ENCODE data around the gene XPO4.

The XPO4 gene

DNA sequence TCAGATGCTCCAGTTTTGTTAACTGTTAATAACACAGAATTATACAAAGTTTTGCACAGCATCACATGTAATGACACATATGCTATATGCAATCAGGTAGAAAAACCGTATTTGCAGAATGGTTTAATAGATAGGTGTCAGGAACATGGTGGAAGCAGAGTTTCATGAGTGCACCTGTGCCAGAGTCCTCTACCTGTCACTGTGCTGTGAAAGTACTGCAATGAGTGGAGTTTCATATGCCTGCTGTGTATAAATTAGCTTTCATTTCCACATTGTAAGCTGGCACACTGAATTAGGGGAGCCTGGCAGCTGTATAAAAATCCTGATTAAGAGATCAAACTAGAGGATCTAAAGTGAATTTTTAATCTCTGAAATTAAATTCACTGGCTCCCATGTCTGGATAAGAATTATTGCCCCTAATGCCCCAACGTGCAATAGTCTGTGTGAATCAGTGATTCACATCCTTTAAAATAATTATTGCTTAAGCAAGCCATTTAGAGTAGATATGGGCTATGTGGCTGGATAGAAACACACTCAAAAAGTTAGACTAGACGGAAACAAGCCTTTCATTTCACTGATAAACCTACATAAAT is 120.3 kb downstream of the XPO4 start:
- DNase-seq (ENCODE audit: low spot score): peak; percentile 12
- TF ChIP-seq, protein P1, sequence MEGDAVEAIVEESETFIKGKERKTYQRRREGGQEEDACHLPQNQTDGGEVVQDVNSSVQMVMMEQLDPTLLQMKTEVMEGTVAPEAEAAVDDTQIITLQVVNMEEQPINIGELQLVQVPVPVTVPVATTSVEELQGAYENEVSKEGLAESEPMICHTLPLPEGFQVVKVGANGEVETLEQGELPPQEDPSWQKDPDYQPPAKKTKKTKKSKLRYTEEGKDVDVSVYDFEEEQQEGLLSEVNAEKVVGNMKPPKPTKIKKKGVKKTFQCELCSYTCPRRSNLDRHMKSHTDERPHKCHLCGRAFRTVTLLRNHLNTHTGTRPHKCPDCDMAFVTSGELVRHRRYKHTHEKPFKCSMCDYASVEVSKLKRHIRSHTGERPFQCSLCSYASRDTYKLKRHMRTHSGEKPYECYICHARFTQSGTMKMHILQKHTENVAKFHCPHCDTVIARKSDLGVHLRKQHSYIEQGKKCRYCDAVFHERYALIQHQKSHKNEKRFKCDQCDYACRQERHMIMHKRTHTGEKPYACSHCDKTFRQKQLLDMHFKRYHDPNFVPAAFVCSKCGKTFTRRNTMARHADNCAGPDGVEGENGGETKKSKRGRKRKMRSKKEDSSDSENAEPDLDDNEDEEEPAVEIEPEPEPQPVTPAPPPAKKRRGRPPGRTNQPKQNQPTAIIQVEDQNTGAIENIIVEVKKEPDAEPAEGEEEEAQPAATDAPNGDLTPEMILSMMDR (IDR thresholded peaks at IDR 0.05; ENCODE audit: extremely low read depth, insufficient read depth, missing control alignments): no peak
- in situ Hi-C loops (cut with MboI; ENCODE audit: low pct_unique_long_range_greater_than_20kb, low sequenced_read_pairs, unreplicated experiment): no loop called here

DNA sequence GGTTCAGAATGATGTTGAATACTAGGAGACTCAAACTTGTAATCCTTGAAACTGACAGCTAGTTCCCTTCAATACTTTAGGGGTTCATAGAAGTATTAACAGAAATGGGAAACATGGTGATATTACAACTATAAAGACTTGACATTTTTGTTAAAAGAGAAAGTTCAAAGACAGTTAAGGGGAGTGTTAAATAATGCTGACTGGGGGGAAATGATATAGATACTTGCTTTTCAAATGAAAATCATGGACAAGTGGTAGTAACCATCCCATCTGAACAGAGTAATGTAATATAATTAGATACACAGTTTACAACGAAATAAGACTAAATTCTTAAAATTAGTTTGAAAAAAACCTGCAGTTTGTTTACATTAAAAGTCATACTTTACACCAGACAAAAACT is 122.2 kb downstream of the XPO4 start:
- in situ Hi-C loops (cut with MboI; ENCODE audit: low pct_unique_long_range_greater_than_20kb, low sequenced_read_pairs, unreplicated experiment): no loop called here
- TF ChIP-seq, protein P1 (IDR thresholded peaks at IDR 0.05; ENCODE audit: extremely low read depth, insufficient read depth, missing control alignments): no peak

DNA sequence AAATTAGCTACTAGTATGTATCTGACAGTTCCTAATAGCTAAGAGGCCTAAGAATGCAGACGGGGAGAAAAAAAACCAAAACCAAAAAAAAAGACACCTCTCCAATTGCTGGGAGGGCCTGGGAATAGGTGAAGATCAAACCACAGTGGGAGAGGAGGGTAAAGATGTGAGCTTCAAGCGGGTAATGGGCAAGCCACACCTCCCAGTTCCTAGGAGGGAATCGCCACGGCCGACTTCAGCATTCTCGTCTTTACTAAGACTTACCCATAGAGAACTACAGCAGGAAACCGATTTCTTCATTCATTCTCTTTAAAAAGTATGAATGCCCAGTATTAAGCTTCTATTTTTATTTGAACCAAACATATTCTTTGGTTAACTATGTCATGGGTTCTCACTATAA is 123.1 kb downstream of the XPO4 start:
- no peak for DNase-seq (ENCODE audit: low spot score)
- in situ Hi-C loops (cut with MboI; ENCODE audit: low pct_unique_long_range_greater_than_20kb, low sequenced_read_pairs, unreplicated experiment): no loop called here
- TF ChIP-seq, protein P1 (IDR thresholded peaks at IDR 0.05; ENCODE audit: extremely low read depth, insufficient read depth, missing control alignments): no peak

More for the DNA sequence above, 122.2 kb downstream of the XPO4 start:
- no peak for DNase-seq (ENCODE audit: low spot score)

DNA sequence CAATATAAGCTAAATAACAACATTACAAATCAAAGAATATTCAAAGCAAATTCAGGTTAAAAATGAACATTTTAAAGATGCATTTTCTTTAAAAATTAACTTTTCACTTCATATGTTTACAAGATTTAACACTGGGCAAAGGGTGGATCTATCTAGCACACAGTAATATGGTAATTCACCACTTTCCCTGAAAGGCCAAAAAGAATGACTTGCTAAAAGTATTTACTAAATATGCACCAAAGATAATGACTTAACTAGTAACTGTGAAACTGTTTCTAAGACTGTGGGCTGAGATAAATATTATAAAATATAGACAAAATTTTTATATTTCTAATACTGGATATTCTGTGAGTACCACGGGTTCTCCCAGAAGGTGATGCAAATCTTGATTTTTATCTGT is 124.2 kb downstream of the XPO4 start:
- in situ Hi-C loops (cut with MboI; ENCODE audit: low pct_unique_long_range_greater_than_20kb, low sequenced_read_pairs, unreplicated experiment): no loop called here
- DNase-seq (ENCODE audit: low spot score): no peak
- TF ChIP-seq, protein P1 (IDR thresholded peaks at IDR 0.05; ENCODE audit: extremely low read depth, insufficient read depth, missing control alignments): no peak

DNA sequence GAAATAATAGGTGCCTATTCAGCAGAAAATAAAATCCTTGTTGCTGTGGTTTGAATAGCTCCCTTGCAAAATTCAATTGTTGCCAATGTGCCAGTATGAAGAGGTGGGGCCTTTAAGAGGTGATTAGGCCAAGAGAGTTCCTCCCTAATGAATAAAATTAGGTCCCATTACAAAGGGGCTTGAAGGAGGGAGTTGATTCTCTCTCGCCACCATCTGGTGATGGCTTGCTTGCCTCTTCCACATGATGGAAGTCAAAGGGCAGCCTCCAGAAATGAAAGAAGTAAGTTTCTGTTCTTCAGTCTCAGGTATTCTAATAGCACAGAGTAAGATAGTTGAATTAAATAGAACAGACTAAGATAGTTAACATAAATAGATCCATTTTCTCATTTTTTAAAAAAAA is 125.8 kb downstream of the XPO4 start:
- no peak for DNase-seq (ENCODE audit: low spot score)
- TF ChIP-seq, protein P1 (IDR thresholded peaks at IDR 0.05; ENCODE audit: extremely low read depth, insufficient read depth, missing control alignments): no peak
- in situ Hi-C loops (cut with MboI; ENCODE audit: low pct_unique_long_range_greater_than_20kb, low sequenced_read_pairs, unreplicated experiment): no loop called here

DNA sequence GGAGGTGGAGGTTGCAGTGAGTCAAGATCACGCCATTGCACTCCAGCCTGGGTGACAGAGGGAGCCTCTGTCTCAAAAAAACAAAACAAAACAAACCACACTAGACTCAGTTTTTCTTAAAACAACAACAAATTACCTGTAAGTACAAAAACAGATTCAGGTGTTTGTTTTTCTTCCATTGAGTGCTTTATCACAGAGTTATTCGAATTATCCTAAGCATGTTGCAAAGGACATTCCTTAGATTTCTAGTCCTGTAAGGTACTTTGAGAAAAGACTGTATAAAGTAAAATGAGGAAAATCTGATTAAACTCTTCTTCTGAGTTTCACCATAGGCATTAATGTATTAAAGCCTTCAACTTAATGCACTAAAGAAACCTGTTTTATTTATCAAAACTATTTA is 126.6 kb downstream of the XPO4 start:
- no peak for DNase-seq (ENCODE audit: low spot score)
- TF ChIP-seq, protein P1 (IDR thresholded peaks at IDR 0.05; ENCODE audit: extremely low read depth, insufficient read depth, missing control alignments): no peak
- in situ Hi-C loops (cut with MboI; ENCODE audit: low pct_unique_long_range_greater_than_20kb, low sequenced_read_pairs, unreplicated experiment): no loop called here

Measured in GM13977 (cell line).